ENCODE data around the gene CHPF. TPM values are rescaled to one million over a fixed set of nuclear protein-coding genes. Genes with fewer than 3 reads are reported as not detected.

CHPF gene
- total RNA-seq, 1 experiment from 2014 or later = 81.2 TPM

GRCh38 chr2:219497495-219498279 is 45.9 kb downstream of the CHPF start:
- H3K4me3 Mint-ChIP-seq (ENCODE audit: unreplicated experiment) = peak overlapping the region; percentile 92
- no peaks in the 10 kb centered on the region for H3K27me3 Mint-ChIP-seq (ENCODE audit: insufficient read depth, unreplicated experiment)
- H3K36me3 Mint-ChIP-seq (ENCODE audit: insufficient read depth, unreplicated experiment) = peaks cover 11% of the 10 kb centered on the region
- peaks cover 24% of the 10 kb centered on the region for H3K4me1 Mint-ChIP-seq (ENCODE audit: insufficient read depth, unreplicated experiment)
- intact Hi-C loops (cut with micrococcal nuclease) = loop anchor here (1.0 to 2.0 kb wide), 3 partner anchors 33 to 67 kb away; no protein-coding TSS in a partner anchor
- TF ChIP-seq CTCF (IDR thresholded peaks at IDR 0.05; ENCODE audit: unreplicated experiment) = no peak
- BruUV-seq (replicated peaks) = no TSS peak
- H3K27ac Mint-ChIP-seq (ENCODE audit: low read depth, unreplicated experiment) = peak overlapping the region; percentile 93
- POLR2A ChIA-PET = interaction anchor here (0.6 to 2.7 kb wide), 16 partner anchors 8 to 191 kb away, joined by 3 to 17 read pairs (median 5); partner anchors contain the start of gene STK11IP
- CTCF ChIA-PET = interaction anchor here (0.7 to 2.7 kb wide), 7 partner anchors 9 to 107 kb away, joined by 3 to 13 read pairs (median 4); no protein-coding TSS in a partner anchor
- DNase-seq (ENCODE audit: unreplicated experiment) = peak; percentile 75
- H3K9me3 Mint-ChIP-seq (ENCODE audit: unreplicated experiment) = no peaks in the 10 kb centered on the region

GRCh38 chr2:219496825-219497494 is 46.6 kb downstream of the CHPF start:
- no peak for TF ChIP-seq CTCF (IDR thresholded peaks at IDR 0.05; ENCODE audit: unreplicated experiment)
- DNase-seq (ENCODE audit: unreplicated experiment) = no peak
- Mint-ChIP-seq H3K4me1 (ENCODE audit: insufficient read depth, unreplicated experiment) (peaks cover 24% of the 10 kb centered on the region), H3K27me3 (ENCODE audit: insufficient read depth, unreplicated experiment) (no peaks in the 10 kb centered on the region), H3K4me3 (ENCODE audit: unreplicated experiment) (peak overlapping the region; percentile 92), H3K27ac (ENCODE audit: low read depth, unreplicated experiment) (no peak overlapping the region), H3K9me3 (ENCODE audit: unreplicated experiment) (no peaks in the 10 kb centered on the region), H3K36me3 (ENCODE audit: insufficient read depth, unreplicated experiment) (peaks cover 9% of the 10 kb centered on the region)
- intact Hi-C loops (cut with micrococcal nuclease) = no loop called here
- ChIA-PET CTCF (interaction anchor here (0.6 to 3.7 kb wide), 10 partner anchors 9 to 107 kb away, joined by 3 to 13 read pairs (median 6); no protein-coding TSS in a partner anchor), POLR2A (interaction anchor here (0.6 to 2.7 kb wide), 6 partner anchors 14 to 192 kb away, joined by 3 to 17 read pairs (median 10); partner anchors contain the start of gene STK11IP)
- no TSS peak for BruUV-seq (replicated peaks)

GRCh38 chr2:219496247-219496824 is 47.3 kb downstream of the CHPF start:
- no peak for DNase-seq (ENCODE audit: unreplicated experiment)
- Mint-ChIP-seq H3K27ac (ENCODE audit: low read depth, unreplicated experiment) (no peak overlapping the region), H3K27me3 (ENCODE audit: insufficient read depth, unreplicated experiment) (no peaks in the 10 kb centered on the region), H3K4me3 (ENCODE audit: unreplicated experiment) (no peak overlapping the region), H3K9me3 (ENCODE audit: unreplicated experiment) (no peaks in the 10 kb centered on the region), H3K4me1 (ENCODE audit: insufficient read depth, unreplicated experiment) (peaks cover 22% of the 10 kb centered on the region), H3K36me3 (ENCODE audit: insufficient read depth, unreplicated experiment) (peaks cover 4% of the 10 kb centered on the region)
- no TSS peak for BruUV-seq (replicated peaks)
- ChIA-PET CTCF (interaction anchor here (0.6 to 3.7 kb wide), 15 partner anchors 8 to 847 kb away, joined by 3 to 22 read pairs (median 4); no protein-coding TSS in a partner anchor), POLR2A (interaction anchor here (0.7 to 1.6 kb wide), 4 partner anchors 14 to 33 kb away, joined by 3 to 4 read pairs (median 3); no protein-coding TSS in a partner anchor)
- intact Hi-C loops (cut with micrococcal nuclease) = no loop called here
- TF ChIP-seq CTCF (IDR thresholded peaks at IDR 0.05; ENCODE audit: unreplicated experiment) = no peak
